Loucy (cell line): ENCODE data around the gene LRRC4.

Source experiments
- CTCF ChIP-seq: fragments of 200-600 bp; sonication (generic); conservative IDR thresholded peaks from 2 replicates; pipeline ENCODE4 v1.5.1; 2014; ENCODE audit warnings: mild to moderate bottlenecking, antibody characterized with exemption, low read length
- EZH2phosphoT487 ChIP-seq: fragments of 200-600 bp; IDR thresholded peaks from 2 replicates; pipeline ENCODE4 v1.6.1; 2018; ENCODE audit warnings: antibody characterized with exemption, mild to moderate bottlenecking, moderate library complexity, borderline replicate concordance

- no peak for TF ChIP-seq CTCF
- no peak for TF ChIP-seq EZH2phosphoT487
These were observed 24.4 kb upstream of the LRRC4 start for GRCh38 chr7:128055637-128056036.
